Stimulated activated CD4-positive, alpha-beta T cell treated with anti-CD3 and anti-CD28 coated beads, Interleukin-15, amount 100 ng/mL, for 24 hours (primary cell): Measurements from ENCODE around the gene ELMOD1.

Source experiments
- DNase-seq: peaks from one replicate; pipeline ENCODE4 v3.0.0-alpha.2; 2020

ELMOD1 gene

DNA sequence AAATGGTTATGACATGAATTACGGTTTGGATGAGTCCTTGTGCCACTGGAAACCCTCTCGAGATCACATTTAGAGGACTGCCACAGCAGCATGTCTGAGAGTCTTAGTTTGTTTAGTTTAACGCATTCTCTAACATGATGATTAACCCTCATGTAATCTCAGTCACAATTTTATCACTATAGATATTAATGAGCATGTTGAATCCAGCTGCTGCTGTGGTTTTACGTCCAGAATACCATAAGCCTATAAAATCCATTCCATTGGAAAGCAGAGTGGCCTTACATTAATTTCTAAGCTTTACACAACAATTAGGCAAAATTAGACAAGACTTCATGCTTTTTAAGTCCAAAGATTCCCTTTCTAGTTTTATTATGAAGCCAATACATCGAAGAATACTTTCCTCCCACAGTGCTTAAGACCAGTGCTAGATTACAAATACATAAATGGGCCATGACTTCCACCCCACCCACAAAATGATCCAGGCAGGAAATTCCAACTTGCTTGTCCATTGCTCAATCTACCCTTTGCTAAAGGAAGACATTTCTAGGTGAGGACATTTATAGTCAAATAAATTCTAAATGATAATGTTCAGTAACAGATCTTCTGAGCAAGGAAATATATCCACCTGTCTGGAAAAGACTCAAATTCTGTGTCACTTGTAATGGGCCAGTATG lies 3.5 kb upstream of the ELMOD1 start:
- no peak for DNase-seq

DNA sequence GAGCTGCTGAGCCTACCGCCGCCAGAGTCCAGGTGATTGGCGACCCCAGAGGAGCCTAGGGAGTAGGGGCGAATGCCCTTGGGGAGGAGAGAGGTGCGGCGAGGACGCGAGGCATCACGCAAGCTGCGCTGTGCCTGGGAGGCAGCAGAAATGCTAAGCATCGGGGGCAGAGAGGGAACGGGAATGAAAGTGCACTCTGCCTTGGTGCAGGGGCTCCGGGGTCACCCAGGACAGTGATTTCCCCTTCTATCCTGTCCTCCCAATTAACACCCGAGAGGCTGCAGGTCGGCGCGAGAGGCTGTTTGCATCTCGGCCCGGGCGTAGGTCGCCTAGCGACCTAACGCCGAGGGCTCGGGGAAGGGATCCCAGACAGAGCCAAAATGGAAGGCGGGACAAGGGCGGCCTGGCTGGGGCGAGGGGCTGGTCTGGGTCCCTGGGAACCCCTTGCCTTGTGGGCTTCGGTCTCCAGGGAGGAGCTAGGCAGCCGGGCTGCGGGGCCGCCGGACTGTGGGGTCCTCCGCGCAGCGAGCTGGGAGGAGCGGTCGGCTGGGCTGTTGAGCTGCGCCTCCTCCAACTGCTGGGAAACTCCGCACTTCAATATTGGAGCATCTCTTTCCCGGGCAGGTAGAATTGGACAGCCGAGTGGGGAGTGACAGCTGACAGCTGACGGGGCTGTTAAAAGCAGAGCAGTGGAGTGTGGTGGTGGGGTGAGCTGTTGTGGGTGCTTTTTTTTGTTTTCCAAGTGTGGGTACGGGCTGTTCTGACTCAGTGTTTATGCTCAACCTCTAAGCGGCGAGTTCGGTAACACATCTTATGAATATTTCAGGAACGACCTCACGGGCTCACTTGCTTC lies 657 bp downstream of the ELMOD1 start:
- DNase-seq = peak; percentile 64

DNA sequence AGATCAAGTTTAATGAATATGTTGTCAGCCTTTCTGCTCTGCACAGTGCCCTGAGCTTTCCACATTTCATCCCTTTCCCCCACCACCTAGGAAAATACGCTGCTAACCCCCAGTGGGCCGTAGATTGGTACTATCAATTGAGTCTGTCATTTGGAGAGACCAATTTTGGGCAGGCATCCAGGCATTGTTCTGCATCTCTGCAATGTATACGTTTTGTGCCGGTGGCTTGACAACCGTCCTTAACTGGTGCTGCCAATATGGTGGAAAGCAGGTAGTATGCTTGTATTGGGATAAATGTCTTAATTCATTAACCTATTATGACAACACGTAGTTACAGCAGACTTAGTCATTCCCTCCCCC lies 1.3 kb downstream of the ELMOD1 start:
- DNase-seq = no peak

DNA sequence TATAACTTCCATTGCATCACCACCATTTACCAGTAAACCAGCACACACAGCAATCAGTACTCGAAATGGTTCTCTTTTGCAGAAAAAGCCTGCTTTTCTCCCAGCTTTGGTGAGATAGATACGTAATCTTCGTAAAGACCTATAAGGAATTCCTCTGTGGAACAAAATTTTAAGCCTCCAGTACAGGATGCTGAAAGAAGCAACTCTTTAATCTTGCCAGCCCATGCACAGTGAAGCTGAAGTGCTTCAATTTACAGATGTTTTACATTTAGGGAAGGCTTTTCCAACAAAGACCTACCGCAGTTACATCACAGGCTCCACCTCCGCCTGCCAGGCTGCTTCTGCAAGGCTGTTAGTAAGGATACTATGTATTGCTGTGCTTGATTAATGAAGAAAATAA lies 1.9 kb downstream of the ELMOD1 start:
- DNase-seq = no peak

DNA sequence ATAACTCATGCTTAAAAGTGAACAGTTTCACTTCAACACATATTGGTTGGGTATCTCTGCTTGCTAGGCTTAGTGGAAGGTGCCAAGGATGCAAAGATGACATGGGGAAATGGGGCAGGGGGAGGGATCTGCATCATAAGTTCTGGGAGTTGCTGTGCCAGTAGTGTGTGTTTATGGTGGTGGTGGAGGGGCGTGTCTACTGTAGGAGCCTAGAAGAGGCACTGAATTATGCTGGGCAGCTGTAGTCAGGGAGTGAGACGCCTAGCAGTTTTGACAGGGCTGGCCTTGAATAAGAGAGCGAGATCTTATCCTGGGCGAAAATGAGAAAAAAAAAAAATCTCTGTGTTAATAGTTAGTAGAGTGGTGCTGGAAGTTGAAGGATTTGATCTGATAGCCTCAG lies 3.0 kb downstream of the ELMOD1 start:
- no peak for DNase-seq

DNA sequence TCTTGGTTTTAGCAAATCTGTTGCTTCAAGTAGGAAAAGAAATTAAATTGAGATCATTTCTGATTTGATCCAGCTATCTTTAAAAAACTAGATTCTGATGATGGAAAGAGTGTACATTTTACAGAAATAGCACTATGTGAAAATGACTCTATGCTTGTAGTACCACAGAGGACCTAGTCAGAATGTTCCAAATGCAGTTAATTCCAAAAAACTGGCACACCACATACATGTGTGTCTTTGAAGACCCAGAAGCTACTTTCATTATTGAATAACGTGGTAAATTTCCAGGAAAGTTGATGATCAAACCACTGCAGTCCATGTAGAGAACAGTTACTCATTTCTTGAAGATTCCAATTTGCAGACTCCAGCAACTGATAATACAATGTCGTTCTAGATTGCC lies 3.8 kb downstream of the ELMOD1 start:
- DNase-seq = no peak

DNA sequence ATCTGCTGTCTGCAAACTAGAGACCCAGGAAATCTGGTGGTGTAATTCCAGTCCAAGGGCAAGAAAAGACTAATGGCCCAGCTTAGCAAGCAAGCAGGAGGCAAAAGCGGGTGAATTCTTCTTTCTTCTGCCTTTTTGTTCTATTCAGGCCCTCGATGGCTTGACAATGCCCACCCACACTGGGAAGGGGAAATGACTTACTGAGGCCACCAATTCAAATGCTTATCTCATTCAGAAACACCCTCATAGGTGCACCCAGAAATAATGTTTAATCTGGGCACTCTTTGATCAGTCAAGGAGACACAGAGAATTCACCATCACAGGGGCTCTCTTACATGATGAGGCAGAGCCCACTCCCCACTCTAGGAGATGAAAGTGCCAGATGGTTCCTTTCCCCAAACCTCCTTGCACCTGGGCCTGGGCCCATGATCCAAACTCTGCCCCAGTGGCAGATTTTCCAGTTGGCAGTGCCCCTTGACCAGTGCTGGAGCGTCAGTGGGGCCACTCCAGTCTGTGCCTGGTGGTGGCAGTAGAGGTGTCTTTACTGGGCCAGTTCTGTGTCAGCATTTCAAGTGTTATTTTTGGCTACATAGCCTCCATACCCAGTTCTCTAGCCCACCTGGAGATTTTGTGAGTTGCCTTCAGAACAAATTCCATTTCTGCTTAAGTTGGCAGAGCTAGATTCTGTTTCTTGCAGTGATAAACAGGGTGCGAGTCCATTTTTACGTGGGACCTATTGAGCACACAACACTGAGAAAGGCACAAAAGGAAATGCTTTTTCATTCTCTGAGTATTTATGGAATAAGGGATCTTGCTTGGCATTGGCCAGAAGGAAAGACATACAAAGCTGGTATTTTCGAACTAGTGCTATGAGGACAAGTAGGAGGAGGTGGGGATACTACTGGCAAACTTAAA lies 7.5 kb downstream of the ELMOD1 start:
- no peak for DNase-seq

DNA sequence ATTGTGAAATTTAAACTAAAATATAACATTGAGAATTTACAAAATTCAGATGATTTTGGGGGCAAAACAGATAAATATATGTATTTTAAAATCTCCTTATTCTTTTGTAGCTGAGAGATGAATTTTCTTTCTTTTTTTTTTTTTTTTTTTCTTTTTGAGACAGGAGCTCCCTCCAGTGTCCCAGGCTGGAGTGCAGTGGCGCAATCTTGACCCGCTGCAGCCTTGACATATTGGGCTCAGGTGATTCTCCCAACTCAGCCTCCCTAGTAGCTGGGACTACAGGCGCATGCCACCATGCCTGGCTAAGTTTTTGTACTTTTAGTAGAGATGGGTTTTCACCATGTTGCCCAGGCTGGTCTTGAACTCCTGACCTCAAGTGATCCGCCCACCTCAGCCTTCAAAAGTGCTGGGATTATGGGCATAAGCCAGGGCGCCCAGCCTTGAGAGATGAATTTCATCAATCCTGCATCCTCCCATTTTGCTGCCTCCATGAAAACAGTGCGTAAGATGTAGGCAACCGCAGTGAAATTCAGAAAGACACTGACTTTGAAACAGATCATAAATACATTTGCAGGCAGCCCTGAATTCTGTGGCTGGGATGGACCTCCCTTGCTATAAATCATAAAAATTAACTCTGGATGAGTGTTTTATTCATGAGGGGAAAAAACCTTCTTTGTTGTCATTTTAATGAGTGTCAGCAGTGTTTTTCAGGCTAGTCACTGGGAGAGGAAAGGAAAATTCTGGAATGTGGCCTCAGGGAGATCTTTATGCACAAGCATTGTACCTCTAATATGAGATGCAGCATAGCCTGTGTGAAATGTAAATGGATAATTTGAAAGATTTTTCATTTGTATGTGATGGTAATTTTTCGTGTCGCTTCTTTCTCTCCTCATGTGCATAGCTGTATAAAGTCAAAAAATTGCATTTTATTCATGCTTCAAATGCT lies 14.4 kb downstream of the ELMOD1 start:
- no peak for DNase-seq

DNA sequence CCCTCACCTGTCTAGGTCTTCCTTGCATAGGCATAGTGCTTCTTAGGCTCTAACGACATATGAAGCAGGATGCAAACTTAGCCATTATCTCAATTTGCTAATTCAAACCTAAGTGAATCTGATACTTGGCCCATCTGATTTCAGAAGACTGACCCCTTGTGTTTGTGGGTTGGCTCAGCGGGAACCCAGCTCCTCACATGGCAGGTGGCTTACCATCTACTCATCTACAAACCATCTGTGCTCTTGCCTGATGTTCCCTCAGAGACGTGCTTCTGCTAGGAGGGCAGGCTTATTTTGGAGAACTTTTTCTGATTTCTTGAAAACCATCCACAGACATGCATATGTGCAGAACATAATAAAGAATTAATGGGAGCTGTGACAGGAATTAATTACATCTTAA lies 15.2 kb downstream of the ELMOD1 start:
- no peak for DNase-seq

DNA sequence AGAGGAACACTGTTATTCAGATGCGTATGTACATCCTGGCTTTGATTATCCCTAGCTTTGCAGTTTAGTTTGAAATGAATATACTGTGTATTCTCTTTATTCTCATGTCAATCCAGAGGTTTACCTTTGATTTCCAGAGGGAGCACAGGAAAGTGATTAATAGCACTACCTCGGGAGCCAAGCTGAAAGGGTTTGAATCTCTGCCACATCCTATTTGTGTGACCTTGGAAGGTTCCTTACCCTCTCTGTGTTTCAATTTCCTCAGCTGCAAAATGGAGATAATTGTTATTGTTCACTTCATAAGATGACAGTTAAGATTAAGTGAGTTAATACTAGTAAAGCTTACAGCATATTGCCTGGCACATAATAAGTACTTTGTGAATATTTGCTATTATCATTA lies 17.9 kb downstream of the ELMOD1 start:
- DNase-seq = no peak

DNA sequence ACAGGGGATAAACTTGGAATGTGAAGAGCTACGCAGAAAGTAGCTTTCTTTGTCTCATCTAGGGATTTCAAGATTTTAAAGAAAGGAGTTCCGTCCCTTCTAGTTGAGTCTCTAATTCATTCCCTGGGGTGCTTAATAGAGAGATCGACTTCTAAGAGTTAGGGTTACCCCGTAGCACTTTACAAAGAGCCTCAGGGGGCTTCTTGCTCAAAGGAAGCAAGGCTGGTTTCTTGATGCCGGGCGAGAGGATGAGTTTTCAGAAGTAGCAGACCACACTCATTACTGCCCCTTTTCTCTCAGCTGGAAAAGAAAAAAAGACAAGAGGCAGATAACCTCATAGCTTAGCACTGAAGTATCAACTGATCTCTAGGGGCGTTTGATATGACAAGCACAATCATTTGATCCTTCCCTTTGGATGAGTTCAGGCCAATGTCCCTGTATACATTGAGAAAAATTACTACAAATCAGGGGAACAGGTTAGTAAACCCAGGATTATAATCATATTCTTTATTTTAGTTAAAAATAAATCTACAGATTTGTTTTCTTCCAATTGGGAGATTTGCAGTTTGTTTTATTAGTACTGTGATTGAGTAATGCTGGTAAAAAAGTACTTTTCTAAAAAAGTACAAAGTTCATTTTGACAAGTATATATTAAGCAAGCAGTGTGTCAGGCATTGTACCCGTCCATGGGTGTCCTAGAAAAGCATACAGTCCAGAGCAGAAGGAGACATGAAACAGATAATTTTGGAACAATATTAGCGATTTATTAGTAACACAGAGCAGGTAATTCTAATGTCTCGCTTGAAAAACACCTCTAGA lies 18.7 kb downstream of the ELMOD1 start:
- no peak for DNase-seq

DNA sequence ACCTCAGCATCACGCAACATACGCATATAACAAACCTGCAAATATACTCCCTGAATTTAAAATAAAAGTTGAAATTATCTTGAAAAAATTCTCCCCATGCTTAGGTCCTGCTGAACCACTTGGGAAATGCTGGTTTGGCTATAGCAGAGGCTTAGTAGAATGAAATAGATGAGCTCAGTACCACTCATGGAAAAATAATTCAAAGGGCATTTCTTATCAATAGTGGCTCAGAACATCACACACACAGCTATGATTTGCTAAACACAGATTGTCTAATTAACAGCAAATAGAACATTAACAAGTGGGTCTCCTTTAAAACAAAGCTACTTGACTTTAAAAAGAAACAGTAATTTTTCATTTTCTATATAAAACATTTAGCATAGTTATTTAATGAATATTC lies 21.5 kb downstream of the ELMOD1 start:
- no peak for DNase-seq

DNA sequence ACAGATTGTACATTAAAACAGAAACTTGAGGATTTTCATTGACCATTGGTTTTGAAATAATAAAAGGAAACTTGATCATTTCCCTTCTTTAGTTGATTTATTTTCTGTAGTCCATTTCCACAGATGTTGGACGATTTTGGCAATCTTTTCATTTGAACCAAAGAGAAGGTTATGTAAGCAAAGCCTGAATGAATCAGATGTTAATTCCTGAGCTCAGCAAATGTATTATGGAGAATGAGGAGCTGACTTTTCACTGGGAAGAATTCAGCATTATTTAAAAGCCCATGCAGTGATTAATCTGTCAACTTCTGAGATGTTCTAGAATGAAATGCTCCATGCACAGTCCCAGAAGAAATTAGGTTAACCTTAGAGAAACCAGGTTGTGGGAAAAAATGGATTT lies 29.0 kb downstream of the ELMOD1 start:
- no peak for DNase-seq

DNA sequence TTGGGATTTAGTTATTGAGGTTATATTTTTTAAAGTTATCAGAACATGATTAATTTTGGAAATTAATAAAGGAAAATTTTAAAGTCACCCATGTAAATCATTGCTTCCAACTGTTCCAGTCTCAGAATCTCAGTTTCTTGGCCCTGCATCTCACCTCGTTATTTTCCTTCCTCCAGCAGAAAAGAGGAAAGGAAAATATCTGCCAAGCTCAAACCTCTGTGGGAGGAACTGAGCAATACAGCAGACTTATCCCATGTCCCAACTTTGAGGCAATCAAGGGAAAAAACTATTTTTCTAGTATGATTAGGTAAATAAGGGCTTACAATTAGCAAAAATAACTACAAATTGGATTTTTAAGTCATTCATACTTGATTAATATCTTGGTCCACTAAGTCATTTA lies 30.1 kb downstream of the ELMOD1 start:
- DNase-seq = no peak

DNA sequence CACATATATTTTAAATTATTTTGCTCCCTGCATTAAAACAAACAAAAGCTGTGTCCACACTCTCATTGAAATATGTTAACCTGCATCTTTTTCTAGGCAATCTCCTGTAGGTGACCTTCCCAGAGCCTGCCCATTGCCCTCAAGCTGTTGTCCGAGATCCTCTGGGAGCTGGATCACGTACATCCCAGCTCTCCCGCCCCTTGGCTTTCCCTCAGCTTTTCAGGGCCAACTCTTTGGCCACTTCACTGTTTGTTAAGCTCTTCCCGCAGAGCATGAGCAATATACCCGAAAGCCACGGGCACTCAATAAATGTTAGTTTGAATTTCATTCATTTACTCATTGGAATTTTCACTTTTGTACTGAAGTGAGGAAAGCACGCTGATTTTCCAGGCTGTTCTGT lies 32.2 kb downstream of the ELMOD1 start:
- no peak for DNase-seq

DNA sequence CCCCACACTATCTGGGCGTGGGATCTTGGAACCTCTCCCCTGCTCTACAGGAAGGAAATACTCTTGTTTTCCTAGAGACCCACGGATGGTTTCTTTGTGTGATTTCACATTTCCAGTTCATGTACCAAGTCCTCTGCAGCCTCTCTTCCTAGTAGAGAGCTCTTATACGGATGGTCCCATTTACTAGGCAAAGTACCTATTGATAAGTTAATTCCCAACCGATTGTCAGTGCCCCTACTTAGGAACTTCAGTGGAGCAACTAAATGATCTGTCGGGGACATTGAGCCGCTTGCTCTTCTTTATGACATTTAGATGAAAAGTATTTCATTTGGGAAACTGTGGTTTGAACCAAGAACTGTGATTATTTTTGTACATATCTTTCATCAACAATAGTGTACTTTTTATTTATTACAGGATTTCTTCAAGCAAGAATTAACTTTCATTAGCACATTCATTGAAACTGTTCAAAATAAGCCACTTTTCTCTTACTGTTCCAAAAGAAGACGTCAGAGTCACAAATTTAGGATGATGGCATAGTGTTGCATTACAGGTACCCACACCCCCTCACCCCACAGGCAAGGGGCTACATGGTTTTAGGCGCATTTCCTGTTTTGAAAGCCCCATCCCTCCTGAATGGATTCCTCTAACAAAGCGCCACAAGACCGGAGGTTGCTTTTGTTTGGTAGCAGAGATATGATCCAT lies 34.2 kb downstream of the ELMOD1 start:
- no peak for DNase-seq

DNA sequence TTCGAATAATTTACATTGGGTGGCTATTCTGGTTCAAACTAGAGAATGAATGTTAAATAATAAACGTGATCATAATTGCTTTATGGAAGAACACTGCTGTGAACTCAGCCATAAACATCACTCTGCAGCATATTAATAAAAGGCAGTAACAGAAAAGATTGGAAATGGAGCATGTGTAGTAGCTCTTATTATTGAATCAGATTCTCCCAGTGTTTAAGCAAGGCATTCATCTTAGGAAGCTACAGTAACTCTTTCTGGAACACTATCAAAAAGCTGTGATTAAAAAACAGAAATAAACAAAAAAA lies 34.7 kb downstream of the ELMOD1 start:
- DNase-seq = no peak

DNA sequence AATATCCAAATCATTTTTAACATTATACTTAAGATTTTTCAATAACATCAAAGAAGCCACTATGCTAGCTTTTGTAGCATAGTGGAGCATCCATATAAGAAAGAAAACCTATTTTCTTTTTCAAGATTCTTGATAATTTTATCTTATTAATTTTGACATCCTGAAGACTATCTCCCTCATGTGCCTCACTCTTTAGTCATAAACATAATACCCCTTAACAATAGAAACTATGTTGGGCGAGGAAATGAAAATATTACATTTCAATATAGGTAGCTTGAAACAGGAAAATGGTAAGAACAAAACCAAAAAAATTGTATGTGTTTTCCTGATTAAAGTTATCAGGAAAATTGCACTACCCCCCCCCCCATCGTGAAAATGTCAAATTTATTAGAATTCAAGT lies 40.1 kb downstream of the ELMOD1 start:
- DNase-seq = no peak

DNA sequence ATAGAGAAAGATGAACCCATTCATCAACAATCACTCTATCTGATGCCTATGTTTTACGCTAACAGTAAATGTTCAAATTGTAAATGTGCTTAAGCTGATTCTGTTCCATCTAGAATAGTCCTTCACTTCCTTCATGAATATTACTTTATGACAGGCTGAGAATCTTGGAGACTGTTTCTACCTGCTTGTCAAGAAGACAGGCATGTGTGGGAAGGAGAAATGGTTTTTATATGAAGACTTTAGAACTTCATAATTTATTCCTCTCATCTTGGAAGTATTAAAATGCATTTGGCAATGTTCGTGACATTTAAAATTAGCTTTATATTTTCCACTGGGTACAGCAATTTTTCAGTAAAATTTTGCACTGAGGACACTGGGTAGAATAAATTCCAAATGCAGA lies 41.0 kb downstream of the ELMOD1 start:
- no peak for DNase-seq

DNA sequence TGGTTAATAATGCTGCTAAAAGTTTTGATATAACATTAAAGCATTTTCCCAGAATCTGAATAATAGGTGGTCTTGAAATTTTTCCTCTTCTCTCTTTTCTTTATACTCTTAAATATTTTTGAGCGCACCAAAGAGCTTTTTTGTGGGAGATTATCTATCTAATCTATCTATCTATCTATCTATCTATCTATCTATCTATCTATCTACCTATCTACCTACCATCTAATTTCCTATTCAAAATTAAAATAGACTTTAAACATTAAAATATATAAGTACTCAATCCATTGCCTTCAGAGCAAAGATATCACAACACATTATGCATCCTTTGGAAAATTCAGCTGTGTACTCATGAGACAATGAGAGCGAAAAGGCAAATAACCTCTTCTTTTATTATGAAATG lies 55.8 kb downstream of the ELMOD1 start:
- DNase-seq = no peak

DNA sequence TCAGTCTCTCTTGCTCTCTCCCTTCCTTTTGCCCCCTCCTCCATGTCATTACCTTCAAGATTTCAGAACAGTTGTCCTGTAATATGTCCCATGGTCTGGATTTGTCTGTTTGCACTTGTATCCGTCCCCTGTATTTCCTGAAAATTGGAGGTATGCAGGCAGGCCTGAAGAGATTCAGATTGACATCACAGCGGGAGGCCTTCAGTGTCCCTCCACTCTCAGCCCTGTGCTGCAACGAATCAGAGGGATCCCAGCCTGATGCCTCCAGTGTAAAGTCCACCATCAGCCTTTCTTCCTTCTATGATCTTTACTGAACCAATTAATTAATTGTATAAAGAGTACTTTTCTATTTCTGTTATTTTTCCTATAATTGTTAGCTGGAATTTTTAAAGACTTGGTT lies 57.3 kb downstream of the ELMOD1 start:
- no peak for DNase-seq
